ENCODE results near the gene AFAP1.

The AFAP1 gene

DNA sequence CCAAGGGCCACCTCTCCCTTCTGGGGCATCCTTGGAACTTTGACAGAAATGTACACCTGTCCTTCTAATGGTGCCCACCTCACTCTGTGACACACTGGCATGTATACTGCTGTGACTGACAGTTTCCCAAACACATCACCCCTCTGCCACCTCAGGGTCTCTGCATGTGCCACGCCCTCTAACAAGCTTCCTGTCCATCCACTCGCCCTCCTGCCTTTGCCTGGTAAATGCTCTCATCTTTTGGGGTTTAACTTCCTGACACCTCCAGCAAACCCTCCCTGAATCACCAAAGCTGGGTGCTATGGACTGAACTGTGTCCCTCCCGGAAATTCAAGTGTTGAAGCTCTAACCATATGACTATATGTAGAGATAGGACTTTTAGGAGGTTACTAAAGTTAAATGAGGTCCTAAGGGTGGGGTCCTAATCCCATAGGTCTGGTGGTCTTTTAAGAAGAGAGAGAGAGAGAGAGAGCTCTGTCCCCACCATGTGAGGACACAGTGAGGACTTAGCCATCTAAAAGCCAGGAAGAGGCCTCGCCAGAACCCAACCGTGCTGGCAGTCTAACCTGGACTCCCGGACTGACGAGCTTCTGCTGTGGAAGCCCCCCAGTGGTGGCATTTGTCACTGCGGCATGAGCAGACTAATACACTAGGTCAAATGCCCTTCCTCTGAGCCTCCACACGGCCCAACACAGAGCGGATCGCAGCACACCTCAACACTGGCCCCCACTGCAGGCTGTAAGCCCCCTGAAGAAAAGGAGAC, 95.6 kb downstream of the AFAP1 start:
- peak; percentile 86 for DNase-seq (ENCODE audit: low read depth, low spot score)

DNA sequence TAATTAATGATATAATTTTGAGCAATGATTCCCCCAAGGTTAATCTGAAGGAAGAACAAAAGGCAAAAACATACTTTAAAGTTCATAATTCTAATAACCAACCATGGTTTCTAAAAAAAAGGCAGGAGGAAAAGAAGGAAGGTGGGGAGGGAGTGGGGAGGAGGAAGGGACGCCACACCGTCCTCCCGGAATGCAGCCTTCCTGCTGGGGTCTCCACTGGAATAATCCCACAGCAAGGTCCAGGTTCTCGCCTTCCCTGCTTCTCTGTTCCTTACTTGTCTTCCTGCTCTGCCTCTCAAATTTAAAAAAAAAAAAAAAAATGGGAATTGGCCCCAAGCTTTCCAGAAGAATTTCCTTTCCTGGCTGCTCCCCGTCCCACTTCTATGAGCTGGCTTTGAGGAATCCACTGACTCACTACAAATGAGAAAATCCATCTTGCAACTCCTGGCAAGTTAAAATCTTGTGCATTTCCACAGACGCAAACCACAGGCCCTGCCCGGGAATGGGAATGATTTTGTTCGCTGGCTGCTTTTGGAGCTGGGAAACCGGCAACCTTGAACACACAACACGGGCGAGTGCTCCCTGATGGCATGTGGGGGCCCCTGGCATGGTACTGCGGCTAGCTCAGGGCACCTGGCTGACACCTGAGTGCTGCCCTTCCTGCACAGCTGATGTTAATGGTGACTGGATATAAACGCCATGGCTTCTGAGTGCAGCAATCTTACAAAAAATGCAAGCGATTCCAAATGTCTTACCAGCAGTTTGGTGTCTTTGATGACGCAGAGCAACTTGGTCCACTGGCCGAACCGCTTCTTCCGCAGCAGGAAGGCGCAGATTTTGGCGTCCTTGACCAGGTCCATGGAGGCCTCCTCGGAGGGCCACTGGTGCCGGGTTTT, 97.0 kb downstream of the AFAP1 start:
- peak; percentile 96 for DNase-seq (ENCODE audit: low read depth, low spot score)

DNA sequence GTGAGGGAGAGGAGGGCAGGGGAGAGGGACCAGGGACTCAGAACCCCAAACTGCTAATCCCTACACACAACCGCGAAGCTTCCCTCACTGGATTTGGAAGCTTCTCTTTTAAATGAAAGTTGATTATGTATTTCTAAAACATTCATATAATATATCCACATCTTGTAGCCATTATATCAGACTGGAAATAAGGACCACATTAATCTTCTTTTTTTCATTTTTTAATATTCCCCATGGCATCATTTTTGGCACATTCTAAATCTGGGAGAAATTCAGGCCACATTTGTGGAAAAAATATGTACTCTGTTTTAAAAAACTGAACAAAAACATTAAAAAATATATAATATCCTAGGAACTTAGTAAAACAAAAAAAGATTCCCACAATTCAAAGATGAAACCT, 97.8 kb downstream of the AFAP1 start:
- DNase-seq (ENCODE audit: low read depth, low spot score) = no peak

DNA sequence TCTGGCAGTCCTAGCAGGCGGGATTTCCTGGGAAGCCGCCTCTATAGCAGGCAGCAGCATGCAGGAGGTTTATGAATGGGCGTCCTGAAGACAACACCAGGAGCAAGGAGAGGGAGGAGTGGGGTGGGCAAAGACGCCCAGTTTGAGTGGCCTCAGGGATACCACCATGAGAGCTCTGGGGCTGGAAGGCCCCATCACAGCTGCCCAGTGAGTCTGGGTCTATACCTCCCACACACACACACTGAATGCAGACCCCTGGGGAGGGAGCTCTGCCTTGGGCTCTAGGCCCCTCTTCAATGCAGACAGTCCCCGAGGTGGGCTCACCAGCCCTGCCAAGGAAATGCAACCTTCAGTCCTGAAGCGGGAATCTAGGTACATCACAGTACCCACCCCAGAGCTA, 98.6 kb downstream of the AFAP1 start:
- DNase-seq (ENCODE audit: low read depth, low spot score) = no peak

DNA sequence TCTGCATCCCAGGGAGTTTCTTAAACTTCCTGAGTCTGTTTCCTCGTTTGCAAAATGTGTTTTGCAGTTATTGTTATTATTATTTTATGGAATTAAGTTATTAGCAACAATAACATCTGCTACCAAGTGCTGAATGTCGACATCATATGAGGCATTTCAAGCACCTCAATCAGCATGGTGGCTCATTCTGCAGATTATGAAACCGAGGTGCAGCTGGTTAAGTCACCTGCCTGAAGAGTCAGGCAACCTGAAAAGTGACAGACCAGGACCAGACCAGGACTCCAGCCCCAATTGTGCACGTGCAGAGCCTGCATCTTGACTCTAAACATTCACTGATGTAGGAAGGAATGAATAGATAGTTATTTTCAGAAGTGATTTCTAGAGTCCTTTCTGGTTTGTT, 99.8 kb downstream of the AFAP1 start:
- DNase-seq (ENCODE audit: low read depth, low spot score) = no peak

DNA sequence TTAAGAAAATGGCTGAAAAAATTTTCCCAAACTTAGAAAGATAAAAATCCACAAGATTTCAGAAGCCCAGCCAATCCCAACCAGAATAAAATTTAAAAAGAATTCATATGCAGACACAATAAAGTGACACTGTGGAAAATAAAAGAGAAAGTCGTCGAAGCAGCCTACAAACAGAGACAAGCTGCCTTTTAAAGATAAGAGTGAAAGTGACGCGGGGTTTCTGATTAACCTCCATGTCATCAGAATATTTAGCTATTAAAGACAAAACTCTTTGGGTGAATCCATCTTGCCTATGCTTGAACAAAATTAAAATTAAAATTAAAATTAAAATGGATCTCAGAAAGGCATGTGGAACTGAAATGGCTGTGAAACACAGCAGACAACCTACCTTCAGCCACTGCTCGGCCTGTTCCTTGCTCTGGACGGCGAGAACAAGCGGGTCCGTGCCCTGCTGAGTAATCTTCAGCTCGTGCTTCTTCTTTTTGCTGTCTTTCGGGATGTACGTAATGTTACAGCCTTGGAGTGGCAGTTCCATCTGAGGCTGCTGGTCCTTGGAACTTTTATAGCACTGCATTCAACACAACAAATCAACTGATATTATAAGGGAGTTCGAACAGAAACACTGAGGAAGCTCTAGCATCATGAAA, 101.4 kb downstream of the AFAP1 start:
- no peak for DNase-seq (ENCODE audit: low read depth, low spot score)

DNA sequence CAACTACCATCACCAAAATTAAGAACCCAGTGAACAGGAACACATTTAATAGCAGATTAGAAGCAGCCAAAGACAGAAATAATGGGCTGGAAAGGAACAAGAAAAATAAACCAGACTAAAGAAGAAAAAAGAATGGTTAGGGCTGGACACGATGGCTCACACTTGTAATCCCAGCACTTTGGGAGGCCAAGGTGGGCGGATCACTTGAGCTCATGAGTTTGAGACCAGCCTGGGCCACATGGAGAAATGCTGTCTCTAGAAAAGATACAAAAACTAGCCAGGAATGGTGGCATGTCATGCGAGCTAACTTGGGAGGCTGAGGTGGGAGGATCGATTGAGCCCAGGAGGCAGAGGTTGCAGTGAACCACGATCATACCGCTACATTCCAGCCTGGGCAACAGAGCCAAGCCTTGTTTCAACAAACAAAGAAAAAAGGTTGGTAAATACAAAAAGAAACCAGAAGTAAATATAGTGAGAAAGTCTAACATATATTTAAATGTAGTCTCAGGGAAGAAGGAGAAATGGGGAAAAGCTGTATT, 102.0 kb downstream of the AFAP1 start:
- no peak for DNase-seq (ENCODE audit: low read depth, low spot score)

DNA sequence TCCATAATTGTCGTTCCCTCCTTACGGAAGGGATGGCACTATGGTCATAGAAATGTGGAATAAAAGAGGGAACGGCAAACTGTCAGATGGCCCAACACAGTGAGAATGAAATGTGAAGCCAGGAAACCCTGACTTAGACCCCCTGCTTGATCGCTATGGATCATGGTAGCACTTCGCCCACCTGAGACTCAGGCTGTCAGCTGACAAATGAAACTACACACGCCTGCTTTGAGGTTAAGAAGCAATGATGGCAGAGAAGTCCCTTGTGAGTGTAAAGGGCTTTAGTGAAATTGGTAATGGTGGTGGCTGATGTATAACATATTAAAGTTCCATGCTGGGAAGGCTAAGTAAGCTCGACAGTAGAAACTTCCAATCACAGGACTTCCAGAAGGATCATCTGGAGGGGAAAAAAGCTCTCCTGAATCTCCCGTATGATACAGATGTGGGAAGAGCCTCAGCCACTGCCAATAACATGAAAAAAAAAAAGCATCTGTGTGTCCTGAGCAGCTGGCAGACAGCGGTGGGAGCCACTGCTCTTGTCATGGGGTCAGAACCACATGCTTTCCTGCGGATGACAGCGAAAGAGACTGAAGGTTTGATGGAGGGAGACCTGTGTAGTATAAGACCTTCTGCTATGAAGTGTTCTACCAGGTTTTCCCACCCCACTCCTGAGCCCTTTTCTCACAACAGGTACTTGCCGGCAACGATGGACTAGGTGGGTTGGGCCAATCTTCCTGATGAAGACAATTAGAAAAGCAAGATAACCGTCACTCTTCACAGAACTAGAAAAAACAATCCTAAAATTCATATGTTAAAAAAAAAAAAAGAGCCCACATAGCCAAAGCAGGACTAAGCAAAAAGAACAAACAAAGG, 107.6 kb downstream of the AFAP1 start:
- no peak for DNase-seq (ENCODE audit: low read depth, low spot score)

DNA sequence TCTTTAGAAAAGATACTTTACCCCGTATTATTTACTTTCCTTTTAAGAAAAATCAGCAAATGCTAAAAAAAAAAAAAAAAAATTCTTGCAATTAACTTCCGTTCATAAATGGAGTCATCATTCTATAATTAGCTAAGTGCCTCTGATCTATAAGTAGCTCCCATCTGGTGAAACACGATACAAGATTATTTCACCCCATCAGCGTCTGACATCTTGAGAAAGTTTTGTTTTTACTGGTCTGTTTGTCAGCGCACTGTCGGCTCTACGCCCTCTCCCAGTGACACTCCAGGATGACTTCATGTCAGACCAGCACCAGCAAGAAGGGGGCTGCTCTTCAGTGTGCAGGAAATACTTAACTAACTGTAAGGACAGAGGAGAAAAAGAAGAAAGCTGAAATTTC, 108.3 kb downstream of the AFAP1 start:
- DNase-seq (ENCODE audit: low read depth, low spot score) = no peak

DNA sequence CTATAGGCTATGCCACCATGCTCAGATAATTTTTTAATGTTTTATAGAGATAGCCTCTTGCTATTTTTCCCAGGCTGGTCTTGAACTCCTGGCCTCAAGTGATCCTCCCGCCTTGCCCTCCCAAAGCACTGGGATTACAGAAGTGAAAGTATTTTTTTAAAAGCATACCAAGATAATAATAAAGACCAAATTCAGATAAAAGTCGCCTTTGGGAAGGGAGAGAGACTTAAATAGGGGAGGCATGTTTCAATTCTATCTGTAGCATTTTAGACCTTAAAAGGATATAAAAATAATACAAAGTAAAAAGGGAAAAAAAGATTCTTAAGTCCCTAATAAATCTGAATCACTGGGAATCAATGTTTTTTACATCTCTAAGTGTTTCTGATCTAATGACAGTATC, 108.9 kb downstream of the AFAP1 start:
- no peak for DNase-seq (ENCODE audit: low read depth, low spot score)

DNA sequence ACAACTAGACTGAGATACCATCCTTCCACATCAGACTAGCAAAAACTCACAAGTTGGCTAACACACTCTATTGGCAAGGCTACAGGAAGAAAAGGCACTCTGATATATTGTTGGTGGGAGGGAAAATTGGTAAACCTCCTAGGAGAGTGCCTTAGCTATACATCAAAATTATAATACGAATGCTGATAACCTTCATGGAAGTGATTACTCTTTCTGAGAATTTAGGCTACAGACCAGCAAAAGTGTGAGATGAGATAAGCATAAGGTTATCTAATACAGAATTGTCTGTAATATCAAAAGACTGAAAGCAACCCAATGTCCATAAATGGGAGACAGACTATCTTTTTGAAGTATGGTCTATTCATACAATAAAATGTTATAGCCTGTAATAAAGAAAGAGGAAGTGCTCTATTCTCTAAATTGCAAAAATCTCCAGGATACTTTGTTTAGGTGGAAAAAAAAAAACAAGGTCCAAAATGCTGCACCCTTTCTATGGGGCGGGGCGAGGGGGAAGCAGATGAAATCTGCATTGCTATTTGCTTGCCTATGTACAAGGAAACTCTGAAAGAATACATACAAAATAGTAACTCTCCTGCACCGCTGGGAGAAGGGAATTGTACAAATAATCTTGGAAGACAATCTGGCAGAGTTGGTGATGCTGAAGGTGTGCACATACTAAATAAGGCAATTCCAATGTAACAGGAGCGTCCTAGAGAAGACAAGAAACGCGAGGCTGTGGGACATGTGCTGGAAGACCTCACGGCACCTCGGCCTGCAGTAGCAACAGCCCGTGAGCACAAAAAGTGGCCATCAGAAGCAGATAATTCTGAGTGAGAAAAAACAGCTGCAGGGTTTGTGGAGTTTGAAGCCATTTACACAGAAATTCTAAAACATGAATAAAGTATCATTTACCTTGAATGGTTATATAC, 109.7 kb downstream of the AFAP1 start:
- no peak for DNase-seq (ENCODE audit: low read depth, low spot score)

DNA sequence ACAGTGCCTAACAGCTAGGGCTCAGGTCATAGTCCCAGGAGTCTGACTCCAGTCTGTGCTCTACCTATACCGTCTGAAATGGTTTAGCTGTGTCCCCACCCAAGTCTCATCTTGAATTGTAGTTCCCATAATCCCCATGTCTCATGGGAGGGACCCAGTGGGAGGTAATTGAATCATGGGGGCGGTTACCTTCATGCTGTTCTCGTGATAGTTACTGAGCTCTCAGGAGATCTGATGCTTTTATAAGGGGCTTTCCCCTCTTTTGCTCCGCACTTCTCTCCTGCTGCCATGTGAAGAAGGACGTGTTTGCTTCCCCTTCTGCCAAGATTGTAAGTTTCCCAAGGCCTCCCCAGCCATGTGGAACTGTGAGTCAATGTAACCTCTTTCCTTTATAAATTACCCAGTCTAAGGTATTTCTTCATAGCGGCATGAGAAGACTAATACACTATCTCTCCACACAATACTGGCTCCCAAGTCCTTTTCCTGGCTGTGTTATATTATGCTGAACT, 110.8 kb downstream of the AFAP1 start:
- DNase-seq (ENCODE audit: low read depth, low spot score) = no peak

DNA sequence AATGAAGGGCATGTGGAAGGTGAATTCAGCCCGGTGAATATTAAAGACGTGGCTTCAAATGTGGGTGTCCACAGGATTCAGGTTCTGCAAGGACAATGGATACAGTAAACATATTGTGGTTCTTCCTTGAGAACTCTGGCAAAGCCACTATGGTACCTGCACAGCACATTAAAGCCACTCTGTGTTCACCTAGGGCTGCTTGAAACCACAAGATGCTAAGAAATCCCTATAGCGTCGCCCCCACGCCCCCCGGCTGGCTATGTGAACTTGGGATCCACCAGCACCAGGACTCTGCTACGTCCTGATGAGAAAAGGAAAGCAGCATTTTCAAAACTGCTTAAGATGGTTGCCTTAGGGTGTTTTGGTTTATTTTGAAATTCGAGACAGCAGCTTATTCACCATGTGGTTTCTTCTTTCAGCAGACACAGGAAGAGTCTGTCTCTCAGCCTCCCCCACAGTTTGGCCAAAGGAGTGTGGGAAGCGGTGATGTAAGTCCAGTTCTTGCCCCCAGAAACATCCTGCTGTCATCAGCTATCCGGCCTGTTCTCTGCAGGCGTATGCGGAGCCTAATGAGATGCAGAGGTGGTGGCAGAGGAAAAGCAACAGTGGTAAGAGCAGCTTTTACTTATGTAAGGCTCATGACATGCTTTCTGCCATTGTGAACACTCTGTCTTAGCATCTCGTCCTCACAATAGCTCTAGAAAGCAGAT, 111.5 kb downstream of the AFAP1 start:
- peak; percentile 95 for DNase-seq (ENCODE audit: low read depth, low spot score)

DNA sequence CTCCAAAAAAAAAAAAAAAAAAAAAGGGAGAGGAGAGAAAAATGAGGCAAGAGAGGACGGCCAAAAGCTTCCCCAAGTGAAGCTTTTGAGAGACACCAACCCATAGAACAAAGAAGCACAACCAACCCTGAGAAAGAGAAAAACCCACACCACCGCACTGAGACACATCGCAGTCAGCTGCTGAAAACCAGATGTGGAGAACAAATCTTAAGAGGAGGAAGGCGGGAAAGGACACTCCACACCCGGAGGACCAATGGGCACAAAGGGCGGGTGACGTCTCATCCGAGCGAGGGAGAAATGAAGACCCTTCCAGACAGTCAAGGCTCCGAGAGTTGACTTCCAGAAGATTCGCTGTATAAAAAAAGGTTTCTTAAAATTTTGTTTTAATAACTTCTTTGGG, 112.1 kb downstream of the AFAP1 start:
- no peak for DNase-seq (ENCODE audit: low read depth, low spot score)

DNA sequence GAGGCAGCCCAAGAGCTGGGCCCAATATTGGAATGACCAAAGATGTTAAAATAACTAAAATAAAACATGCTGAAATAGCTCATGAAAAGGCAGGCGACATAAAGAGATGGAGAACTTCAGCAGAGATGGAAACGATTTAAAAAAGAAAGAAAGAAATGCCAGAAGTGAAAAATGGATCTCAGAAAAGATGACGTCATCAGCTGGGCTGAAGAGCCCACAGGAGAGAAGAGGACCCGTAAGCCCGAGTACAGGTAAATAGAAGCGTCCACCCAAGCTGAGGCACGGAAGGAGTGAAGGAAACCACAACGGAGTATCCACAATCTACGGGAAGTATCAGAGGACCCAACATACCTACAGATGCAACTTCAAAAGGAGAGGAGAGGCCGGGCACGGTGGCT, 112.8 kb downstream of the AFAP1 start:
- no peak for DNase-seq (ENCODE audit: low read depth, low spot score)

DNA sequence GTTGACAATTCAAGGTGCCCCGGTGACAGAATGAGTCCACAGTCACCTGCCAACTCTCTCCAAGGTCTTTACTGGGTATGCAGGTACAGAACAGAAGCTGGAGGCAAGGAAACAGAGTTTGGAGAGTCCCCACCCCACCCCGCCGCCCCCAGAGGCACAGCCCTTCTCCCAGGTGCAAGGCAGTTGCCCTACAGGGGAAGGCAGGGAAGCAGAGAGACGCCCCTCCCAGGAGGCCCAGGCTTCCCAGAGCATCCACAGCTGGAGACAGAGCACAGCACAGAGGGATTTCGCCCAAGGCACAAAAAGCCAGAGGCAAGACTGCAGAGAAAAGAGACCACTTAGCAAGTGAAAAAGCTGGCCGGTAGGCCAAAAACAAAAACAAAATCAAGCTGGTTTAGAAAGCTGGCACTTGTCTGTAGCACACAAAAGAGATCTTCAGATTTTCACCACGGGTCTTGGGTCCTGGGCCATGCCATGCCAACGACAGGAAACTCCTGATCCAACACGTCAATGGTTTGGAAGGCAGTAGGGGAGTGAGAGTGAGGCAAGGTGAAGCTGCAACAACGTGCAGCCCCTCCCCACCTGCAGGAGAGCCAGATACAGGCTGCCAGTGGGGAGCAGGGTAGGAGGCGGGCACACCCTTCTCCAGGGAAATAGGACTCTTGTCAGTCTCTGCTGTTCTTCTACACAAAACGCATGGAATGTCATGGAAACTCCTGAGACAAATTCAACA, 113.3 kb downstream of the AFAP1 start:
- DNase-seq (ENCODE audit: low read depth, low spot score) = no peak

DNA sequence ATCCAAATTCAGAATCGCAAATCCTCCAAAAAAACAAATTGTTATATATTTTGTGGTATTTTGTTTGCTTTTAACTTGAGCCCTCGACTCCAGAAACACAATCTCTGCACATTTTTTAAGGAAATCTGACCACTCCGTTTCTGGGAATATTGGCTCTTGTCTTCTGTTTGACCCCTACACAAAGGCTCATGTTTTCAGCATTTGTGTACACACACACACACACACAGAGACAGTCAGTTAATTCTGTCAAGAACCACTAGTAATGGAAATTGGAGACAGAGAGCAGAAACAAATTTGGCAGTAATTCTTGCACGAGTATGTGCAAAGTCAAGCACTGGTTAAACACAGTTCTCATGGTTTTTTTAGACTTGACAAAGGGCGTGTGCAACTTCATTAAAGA, 115.4 kb downstream of the AFAP1 start:
- DNase-seq (ENCODE audit: low read depth, low spot score) = no peak

DNA sequence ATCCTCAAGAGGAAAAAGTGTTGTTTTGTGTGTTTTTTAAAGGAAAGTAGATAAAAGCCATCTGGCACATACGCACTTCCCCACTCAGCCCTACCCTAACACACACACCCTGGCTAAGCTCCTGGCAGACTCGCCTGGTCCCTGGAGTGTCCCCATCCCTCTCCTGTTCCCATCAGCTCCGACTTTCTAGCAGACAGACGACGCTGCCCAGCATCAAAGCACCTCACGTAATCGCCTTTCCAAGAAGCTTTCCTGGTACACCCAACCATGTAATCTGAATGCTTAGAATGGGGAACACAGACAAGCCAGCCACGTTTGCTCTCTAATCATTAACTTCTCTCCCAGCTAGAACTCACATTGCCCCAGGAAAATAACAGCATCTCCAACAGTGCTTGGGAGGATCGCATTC, 116.2 kb downstream of the AFAP1 start:
- no peak for DNase-seq (ENCODE audit: low read depth, low spot score)

DNA sequence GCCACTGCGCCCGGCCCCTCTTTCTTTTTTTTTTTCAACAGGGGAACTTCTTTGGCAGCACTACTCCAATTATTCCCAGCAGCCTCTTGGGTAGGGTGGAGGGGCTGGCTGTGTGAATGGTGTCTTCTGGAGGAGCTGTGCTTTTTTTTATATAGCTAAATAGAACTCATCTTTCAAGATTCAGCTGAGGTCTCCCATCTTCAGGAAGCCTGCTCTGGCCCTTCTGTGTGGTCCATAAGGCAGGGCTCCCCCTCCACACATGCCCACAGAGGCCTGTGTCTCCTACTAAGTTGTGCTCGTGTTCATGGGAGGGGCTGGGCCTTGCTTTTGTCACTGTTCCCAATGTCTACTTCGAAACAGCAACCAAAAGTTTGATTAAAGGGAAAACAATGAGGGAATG, 116.8 kb downstream of the AFAP1 start:
- no peak for DNase-seq (ENCODE audit: low read depth, low spot score)

Data from astrocyte of the hippocampus (primary cell).